HG03571 (cell line): Measurements from ENCODE around the gene ADAMTS2.

Source experiments
- ATAC-seq: cut with Tn5 transposase; IDR thresholded peaks from one replicate; pipeline ENCODE4 v1.9.1; 2021; ENCODE audit not compliant: unreplicated experiment

ADAMTS2 gene

DNA sequence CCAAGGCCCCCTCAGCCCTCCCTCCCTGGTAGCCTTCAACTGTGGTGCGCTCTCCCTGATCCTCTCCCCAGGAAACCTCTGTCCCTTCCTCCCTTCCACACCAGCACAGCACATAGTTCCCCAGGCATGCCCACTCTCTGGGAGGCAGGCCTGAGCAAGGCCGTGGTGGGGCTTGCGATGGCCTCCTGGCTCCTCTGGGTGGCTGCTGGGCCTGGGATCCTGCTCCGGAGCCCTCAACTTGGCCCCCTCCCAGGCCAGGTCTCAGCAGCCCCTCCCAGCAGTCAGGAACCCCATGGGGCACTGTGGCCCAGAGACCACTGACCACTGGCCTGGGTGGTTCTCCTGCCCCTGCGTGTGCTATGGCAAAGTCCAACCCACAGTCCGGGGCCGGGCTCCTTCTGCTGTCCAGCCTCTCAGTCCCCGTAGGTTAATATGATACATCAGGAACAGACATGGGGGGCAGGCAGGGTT is 159.3 kb downstream of the ADAMTS2 start:
- ATAC-seq = no peak

DNA sequence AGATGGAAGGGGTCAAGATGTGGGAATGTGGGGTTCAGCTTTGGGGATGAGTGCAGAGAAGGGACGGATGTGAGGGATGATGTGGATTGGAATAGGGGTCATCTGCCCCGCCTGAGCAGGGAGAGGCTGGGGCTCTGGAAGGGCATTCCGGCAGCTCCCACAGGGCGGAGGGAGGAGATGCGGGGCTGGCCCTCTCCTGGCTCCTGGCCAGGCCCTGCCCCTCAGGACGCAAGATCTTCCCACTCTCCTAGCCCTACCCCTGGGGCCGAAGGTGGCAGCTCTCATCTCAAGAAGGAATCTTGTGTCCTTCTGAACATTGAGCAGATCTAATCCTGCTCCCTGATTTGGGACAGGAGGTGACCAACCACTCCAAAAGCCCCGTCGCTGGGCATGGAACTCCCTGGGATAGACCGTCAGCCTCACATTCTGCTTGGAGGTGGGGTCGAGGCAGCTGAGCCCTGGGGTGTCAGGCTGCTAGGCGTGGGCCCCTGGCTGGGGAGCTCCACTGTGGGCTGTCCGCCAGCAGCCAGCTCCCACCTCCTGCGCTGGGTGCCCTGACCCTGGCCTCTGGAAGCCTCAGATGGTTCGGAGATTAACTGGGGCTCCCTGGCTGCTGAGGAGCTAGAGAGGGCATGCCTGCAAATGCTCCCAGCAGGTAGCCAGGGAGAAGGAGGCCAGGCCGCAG is 159.9 kb downstream of the ADAMTS2 start:
- no peak for ATAC-seq

DNA sequence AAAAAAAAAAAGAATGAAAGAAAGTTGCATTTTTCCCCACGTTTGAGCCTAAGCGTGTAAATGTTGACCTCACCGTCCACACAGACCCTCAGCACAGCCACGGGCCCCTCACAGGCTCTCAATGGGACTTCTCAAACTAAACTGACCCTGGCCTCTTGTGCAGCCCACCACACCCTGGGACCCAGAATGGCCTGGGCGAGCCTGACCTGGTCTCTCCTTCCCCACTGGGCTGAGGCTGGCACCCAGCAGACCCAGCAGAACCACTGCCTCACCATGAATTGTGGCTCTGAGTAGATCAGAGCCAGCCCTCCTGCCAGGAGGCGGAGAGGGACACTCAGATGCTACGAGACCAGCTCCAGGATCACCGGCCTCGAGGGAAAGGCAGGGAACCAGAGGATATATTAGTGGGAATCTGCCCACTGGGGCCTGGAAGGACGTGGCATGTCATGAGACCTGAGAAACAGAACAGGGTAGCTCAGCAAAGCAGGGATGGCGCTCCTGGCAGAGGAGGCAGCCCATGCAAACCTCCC is 160.7 kb downstream of the ADAMTS2 start:
- ATAC-seq = no peak

DNA sequence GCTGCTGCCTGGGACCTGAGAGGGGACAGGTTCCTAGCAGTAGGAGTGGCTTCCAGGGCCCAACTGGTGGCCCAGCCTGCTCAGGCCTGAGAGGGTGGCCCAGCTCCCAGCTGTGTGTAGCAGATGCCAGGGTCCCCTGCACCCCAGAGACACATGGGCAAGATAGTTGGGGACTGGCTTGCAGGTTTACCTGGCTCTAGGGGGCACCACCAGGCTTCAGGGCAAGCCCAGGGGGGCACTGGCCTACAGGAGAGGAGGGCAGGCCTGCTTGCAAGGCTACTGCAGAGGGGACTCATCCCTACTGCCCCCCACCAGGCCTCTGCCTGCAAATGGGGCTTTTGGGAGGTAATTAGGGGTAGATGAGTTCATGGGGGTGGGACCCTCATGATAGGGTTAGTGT is 161.8 kb downstream of the ADAMTS2 start:
- ATAC-seq = no peak

DNA sequence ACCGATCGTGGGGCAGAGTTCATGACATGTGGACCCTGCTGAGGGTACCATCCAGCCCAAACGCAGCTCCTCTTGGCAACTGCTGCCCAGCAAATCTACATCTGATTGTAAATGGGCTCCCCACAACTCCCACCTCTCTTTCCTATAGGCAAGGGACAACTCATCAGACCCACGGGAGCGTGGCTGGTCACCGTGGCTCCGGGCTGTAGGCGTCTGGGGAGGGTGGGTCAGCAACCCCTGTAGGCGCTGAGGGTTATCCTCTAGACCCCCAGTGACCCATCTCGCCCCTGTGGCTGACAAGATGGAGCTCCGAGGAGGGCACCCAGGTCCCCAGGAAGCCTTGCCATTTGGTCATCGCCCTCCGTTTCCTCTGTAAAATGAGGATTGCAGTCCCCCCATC is 162.7 kb downstream of the ADAMTS2 start:
- ATAC-seq = no peak

DNA sequence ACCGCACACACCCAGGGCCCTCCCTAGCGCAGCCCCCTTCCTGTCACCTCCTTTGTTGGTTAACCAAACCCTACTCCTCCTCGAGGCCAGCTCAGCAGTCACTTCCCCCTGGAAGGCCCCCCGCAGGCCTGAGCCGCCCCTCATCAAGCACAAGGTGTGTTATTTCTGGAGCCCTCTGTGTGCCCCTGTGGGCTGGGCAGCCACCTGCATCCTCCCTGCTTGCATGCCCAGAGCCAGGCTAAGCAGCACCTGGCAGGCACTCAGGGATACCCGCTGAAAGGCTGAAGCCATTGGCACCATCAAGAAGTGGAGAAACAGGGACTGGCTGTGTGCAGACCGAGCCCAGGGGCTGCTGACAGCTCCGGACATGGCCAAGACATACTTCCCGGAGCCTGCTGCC is 163.3 kb downstream of the ADAMTS2 start:
- ATAC-seq = no peak

DNA sequence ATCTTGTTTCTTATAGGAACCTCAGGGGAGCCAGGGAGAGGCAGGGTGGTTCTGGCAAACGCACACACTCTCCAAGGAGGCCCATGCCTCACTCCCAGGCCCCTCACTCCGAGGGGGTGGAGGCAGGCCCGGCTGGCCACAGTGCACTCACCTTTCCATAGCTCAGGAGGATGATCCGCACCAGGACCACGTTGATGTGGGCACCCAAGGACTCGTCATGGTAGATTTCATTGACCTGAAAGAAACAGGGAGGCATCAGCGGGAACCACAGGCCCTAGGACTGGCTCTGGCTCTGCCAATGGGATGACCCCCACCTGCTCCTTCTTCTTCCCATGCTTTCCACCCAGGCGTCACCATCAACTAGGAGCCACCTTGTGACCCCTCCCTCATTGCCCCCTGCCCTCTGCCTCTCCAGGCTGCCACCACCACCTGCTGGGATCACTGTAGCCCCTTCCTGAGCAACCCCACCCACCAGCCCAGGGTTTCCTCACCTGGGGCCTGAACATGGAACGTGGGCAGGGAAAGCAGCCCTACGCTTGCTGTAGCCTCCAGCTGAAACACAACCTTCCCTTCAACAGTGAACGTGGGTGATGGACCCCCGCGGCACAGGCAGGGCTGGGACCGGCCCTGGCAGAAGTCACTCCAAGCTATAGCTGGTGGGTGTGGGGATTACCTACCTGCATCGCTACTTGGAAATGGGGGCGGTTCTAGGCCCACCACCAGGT is 164.2 kb downstream of the ADAMTS2 start:
- ATAC-seq = no peak

DNA sequence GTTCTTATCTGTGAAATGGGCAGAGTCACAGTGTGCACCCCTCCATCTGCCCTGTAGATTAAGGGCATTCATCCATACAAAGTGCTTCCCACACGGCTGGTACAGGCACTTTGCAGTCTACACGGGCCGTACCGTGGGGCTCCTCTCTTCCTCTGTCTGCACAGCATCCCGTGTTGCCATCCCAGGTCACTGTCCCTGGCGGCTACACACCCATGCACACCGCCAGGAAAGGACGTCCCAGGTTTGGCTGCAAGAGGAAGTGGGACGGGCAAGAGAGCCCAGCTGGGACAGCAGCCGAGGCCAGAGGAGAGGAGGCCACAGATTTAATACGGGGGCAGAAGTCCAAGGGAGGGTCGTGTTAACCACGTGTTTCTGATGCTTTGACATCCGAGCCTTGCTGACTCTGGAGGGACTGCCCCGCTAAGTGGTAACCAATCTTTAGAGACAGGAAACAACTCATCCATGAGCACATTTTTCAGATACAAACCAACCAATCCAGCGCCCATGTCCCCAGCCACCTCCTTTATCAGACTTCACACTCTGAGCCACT is 165.1 kb downstream of the ADAMTS2 start:
- ATAC-seq = no peak

DNA sequence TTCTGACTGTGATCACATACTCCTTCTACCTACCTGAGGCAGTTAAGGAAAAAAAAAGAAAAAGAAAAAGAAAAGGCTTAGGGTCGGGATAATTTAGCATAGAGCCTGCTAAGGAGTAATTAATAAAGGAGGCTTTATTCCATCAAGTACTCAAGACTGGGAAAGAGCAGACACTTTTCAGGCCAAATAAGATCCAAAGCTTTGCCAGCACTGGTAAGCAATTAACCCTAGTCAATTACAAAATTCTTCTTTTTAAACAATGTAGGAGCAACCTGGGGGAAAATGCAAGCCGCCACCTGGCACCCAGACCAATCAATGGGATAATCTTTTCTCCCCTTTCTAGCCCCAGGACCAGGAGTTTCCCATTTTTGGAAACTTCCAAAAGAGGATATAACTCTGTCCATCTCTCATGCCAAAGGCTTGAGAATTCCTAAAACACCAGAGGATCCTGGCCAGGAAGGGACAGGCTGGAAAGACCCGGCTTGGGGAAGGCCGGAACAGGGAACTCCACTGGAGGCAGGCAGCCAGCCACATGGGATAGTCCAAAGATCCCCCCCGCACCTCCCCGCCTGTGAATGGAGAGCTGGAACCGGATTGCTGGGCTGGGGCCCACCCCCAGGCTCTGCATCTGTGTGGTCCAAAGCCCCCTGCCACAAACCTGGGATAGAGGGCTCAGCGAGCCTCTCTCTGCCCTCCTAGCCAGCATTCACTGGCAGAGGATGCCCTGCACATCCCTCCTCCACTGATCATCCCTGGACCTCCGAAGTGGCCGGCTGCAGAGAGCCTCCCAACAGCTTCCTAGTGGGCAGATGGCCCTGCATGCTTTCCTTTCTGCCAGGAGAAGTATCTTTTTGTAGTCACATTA is 167.3 kb downstream of the ADAMTS2 start:
- no peak for ATAC-seq

DNA sequence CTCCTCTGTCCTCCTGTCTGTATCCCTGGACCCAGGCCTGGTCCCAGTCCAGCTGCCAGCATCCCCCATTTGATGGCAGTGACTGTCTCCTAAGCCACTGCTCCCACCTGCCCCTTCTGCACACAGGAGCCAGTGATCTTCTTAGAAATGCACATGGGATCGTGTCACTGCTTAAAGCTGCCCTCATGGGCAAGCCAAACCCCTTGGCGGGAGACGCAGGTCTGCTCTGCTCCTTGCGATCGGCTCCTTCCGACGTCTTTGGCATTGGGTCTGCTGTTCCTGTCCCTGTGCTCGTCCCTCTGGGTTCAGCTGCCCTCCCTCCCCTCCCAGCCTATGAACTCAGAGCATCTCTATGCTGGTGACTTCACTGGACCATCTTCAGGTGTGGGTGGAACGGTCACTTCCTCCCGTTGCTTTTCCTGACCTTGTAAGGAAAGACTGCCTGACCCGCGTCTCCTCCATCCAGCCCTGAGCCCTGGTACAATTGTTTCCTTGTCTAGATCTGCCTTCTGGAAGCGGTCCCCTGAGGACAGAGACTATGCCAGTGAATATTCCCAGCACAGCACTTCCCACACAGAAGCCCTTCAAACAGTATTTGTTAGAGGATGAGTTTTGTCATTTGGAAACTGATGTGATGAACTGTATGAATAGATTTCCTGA is 168.6 kb downstream of the ADAMTS2 start:
- no peak for ATAC-seq

DNA sequence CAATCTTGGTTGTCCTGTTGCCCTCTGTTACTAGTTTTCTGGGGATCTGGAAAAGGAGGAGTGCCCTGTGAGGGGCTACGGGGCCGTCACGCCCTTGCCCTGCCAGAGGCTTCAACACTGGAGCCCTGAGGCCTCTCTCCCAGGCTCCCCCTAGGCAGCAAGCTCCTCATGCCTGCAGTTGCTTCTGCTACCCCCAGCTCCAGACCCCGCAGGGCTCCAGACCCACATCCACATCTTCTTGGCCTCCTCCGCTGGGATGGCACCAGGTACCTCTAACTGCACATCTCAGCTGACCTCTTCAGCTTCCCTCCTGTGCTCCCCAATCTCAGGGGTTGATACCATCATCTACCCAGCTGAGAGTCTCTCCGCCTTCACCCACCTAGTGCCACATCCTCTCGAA is 169.1 kb downstream of the ADAMTS2 start:
- no peak for ATAC-seq

DNA sequence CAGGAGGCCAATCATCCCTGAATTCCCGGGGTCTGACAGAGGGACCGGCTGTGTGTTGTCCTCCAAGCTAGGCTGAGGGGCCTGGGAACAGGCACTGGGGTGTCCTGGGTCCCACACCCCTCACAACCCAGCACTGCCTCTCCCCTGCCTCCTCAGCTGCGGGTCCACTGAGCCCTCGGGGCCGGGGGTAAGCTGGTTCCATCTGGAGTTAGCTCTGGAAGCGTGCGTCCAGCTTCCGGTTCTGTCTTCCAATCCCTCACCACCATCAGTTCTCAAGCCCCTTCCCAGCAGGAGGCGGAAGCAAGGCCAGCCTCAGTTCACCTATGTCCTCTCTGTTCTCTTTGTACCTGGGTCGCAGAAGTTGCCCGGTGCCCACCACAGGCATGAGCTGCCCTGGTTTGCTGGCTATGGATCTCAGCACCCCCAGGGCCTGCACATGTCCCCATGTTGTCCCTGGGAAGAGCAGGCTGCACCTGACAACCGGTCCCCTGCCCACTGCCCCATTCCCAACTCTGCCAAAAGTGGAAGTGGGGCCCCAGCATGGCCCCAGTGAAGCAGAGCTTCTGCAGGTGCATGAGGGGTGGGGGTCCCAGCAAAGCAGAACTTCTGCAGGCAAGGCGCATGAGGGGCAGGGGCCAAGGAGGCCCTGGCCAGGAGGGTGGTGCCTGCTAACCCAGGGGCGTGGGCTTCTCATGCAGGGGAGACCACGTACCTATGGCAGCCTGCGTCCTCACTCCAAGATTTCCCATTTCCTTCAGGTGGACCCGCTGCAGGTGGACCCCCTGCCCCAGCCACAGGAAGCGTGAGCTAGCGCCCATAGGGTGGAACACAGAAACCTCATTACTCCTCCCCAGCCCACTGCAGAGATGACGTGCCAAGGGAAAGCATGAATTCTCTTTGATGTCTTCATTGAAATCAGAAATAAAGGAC is 173.2 kb downstream of the ADAMTS2 start:
- no peak for ATAC-seq

DNA sequence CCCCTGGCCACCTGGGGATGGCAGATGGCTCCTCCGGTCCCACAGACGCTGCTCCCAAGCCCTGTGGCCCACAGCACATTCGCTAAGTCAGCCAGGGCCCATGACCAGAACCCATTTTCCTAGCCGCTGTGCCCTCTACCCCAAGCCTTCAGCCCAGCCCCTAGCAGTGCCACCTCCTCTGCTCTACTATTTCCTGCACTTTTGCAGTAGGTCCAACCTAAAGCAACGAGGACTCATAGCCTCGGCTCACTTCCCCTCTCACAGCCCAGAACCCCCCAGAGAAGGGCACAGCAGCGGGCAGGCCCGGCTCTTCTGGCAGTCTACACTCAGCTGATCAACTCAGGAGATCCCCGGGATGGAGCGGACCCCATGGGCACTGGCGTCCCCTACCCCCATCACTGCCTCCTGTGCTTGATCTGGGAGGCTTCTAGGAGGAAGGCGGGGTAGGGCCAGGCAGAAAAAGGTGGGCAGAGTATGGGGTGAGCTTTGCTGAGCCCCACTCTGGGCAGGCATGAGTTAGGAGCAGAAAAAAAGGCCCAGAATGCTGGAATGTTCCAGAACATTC is 173.9 kb downstream of the ADAMTS2 start:
- no peak for ATAC-seq

DNA sequence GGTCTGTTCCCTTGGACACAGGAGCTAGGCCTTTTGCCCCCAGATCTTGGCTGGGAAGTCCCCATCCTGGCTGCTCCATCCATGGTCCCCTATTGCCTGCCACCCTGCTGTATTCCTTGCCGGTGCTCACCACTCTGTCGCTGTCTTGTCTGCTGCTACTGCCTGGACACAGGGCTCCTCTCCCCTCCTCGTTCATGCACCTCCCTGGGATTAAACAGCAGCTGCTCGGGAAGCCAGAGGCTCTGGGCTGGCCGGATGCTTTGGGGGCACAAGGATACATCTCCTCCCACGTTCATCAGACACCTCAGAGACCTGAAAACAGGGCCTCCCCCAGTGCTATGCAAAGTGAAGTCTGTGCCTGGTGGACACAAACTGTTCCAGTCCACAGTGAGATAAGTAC is 174.7 kb downstream of the ADAMTS2 start:
- no peak for ATAC-seq

DNA sequence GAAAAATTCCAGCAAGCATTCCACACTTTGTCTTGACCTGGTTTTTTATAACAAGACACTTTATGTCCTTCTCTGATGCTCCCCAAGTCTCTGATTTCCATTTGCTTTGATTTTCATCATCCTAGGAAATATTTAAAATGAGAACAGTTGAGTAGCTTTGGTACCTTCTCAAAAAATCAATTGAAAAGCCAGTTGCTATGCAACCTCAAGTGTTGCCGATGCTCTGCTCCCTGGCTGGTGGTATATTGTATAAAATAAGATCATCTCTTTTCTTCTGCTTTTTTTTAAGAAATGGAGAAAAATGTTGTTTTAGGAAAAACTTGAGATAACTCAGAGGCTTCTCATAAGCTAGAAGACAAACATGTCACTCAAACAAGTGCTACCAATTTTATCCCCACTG is 175.4 kb downstream of the ADAMTS2 start:
- ATAC-seq = no peak

DNA sequence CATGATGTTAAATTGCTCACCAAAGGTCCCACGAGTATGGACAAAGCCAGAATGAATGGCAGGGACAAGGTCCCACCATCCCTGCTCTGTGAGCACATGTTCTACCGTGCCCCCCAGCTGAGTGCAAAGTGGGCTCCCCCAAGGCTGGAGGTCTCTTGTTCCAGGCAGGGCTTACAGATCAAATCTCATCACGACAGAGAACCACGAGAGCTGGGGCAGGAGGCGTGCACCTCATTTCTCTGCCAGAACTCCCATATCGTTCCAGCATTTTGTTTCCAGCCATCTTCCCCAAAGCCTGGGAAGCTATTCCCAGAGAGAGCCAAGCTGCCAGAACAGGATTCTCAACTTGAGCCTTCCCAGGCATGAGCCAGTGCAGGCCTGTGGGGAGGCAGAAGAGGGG is 176.6 kb downstream of the ADAMTS2 start:
- ATAC-seq = no peak

DNA sequence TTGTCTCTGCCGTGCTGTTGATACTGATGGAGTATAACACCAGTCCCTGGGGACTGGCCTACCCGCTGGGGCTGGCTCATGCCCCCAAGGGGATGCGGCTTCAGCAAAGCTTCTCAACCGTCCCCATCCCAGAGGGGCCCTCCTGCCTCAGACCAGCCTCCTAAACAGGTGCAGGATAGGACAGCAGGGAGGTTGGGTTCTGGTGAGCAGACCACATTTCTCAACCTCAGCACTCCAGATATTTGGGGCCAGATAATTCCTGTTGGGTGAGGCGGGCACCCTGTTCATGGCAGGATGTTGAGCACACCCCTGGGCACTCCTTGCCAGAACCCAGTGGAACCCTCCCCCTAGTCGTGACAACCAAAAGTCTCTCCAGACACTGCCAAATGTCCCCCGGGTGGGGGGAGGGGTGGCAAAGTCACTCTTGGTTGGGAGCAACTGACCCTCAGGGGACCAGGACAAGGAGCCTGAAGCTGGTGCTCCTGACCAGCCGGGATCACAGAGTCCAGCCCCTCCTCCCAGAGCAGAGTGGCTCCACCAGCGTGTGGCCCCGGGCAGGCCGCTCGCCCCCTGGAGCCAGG is 177.3 kb downstream of the ADAMTS2 start:
- no peak for ATAC-seq

DNA sequence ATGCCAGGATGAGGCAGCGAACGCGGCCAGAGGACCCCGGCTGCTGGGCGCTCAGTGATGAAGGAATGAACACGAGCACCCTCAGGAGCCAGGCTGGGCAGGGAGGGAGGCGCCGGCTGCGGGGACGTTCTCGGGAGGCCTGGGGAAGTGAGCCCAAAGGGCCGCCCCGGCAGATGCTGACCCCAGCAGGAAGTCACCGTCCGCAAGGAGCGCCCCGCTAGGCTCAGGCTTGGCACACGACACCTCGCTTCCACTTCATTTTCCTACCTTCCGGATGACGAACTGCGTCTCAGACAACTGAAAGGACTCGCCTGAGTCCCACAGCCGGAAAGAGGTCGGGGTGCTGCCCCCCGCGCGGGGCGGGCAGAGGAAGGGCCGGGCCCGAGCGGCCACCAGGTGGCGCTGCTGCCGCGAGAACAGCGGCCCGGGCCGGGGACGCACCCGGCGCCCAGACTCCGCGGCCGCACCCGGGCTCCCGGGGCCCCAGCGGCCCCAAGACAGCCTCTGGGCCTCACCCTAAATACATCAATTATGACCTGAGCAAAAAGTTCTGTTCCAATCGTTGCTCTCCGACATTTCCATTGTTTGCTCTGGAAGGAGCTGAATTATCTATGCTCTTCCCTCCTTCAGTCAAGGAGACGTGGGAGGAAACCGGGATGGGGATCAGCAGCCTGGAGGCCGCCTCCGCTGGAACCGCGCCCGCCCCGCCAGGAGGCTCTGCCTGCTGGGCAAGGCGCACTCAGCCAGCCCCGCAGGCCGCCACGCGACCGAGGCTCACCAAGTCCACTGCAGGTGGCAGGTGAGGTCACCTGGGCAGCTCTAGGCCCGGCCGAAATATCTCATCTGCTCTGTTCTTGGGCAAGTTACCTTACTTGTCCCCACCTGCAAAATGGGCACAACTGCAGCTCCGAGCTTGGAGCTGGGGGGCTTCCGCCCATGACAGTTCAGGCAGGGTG is 178.1 kb downstream of the ADAMTS2 start:
- no peak for ATAC-seq
